IMR-90 (cell line): ENCODE data around the gene CALCOCO2. TPM values are rescaled to one million over a fixed set of nuclear protein-coding genes. Genes with fewer than 3 reads are reported as not detected.

Experiments used
- ATAC-seq: fragments of 200-7000 bp; cut with Tn5 transposase; 2 replicates; pipeline ENCODE4 v1.9.1; 2020; ENCODE audit warnings: low read depth, mild to moderate bottlenecking, moderate library complexity
- BruUV-seq: library from RNA; stranded (reverse); fragments of 400-500 nt; replicated peaks from 2 replicates; lab custom pipeline; 2021; lab: Mats Ljungman, UMichigan
- CTCF ChIA-PET: fragments of 300-600 bp; formaldehyde crosslinking; extraction: SDS; loops from one replicate; lab custom pipeline; 2021; ENCODE audit warnings: antibody characterized with exemption; lab: Yijun Ruan, JAX
- POLR2A ChIA-PET: fragments of 300-600 bp; sonication (Branson Sonifier 250); formaldehyde crosslinking; loops from one replicate; lab custom pipeline; 2022; ENCODE audit warnings: antibody characterized with exemption; ENCODE audit not compliant: unreplicated experiment; lab: Charles Lee
- DNase-seq: peaks from one replicate; pipeline ENCODE4 v3.0.0; 2013
- H2AFZ ChIP-seq: replicated peaks from 2 replicates; pipeline ENCODE3; 2013; ENCODE audit warnings: low read length, mild to moderate bottlenecking; ENCODE audit not compliant: poor library complexity
- H2AK5ac ChIP-seq: 2 replicates; pipeline ENCODE4 v1.6.1; 2013; ENCODE audit warnings: low read depth, low read length, inconsistent platforms
- H2AK9ac ChIP-seq: replicated peaks from 2 replicates; pipeline ENCODE3; 2013; ENCODE audit warnings: mild to moderate bottlenecking, low read depth, low read length, moderate library complexity; ENCODE audit not compliant: poor library complexity
- H2BK120ac ChIP-seq: 2 replicates; pipeline ENCODE4 v1.6.1; 2013; ENCODE audit warnings: low read depth, low read length, inconsistent platforms
- H2BK15ac ChIP-seq: 3 replicates; pipeline ENCODE4 v1.6.1; 2013; ENCODE audit warnings: low read depth, low read length, inconsistent platforms
- H2BK20ac ChIP-seq: 2 replicates; pipeline ENCODE4 v1.6.1; 2013; ENCODE audit warnings: low read depth, mild to moderate bottlenecking, inconsistent platforms, low read length, moderate library complexity
- H2BK5ac ChIP-seq: 2 replicates; pipeline ENCODE4 v1.6.1; 2013; ENCODE audit warnings: mild to moderate bottlenecking, low read depth, low read length, inconsistent platforms; ENCODE audit not compliant: poor library complexity, severe bottlenecking
- H3K14ac ChIP-seq: replicated peaks from 2 replicates; pipeline ENCODE4 v1.6.1; 2013; ENCODE audit warnings: low read depth, low read length, inconsistent platforms
- H3K18ac ChIP-seq: 2 replicates; pipeline ENCODE4 v1.6.1; 2013; ENCODE audit warnings: low read depth, low read length, control low read depth
- H3K23ac ChIP-seq: 2 replicates; pipeline ENCODE4 v1.6.1; 2013; ENCODE audit warnings: low read depth, low read length, inconsistent platforms
- H3K27ac ChIP-seq: 2 replicates; pipeline ENCODE4 v1.5.1; 2013; ENCODE audit warnings: mild to moderate bottlenecking, control low read depth, low read length; ENCODE audit not compliant: insufficient read depth
- H3K27me3 ChIP-seq: 2 replicates; pipeline ENCODE4 v1.6.1; 2013; ENCODE audit warnings: low read length; ENCODE audit not compliant: control insufficient read depth, insufficient read depth
- H3K36me3 ChIP-seq: 2 replicates; pipeline ENCODE4 v1.6.1; 2013; ENCODE audit warnings: low read length, mixed read lengths; ENCODE audit not compliant: control insufficient read depth, insufficient read depth
- H3K4ac ChIP-seq: 2 replicates; pipeline ENCODE4 v1.6.1; 2013; ENCODE audit warnings: low read depth, low read length, inconsistent platforms
- H3K4me1 ChIP-seq: 2 replicates; pipeline ENCODE4 v1.6.1; 2013; ENCODE audit warnings: low read length, mixed read lengths; ENCODE audit not compliant: control insufficient read depth, insufficient read depth
- H3K4me2 ChIP-seq: 2 replicates; pipeline ENCODE4 v1.6.1; 2013; ENCODE audit warnings: low read depth, mild to moderate bottlenecking, control low read depth, low read length, moderate library complexity
- H3K4me3 ChIP-seq: 2 replicates; pipeline ENCODE4 v1.5.1; 2013; ENCODE audit warnings: low read depth, mild to moderate bottlenecking, control low read depth, low read length, moderate library complexity; ENCODE audit not compliant: insufficient read depth
- H3K56ac ChIP-seq: 2 replicates; pipeline ENCODE4 v1.6.1; 2013; ENCODE audit warnings: low read length, inconsistent platforms; ENCODE audit not compliant: insufficient read depth; ENCODE audit errors: extremely low read depth
- H3K79me1 ChIP-seq, 2 experiments: 2 replicates each; pipeline ENCODE4 v1.6.1; 2013; ENCODE audit warnings: low read length in 2 of 2, inconsistent platforms in 1 of 2, low read depth in 1 of 2
- H3K9ac ChIP-seq: 2 replicates; pipeline ENCODE4 v1.6.1; 2013; ENCODE audit warnings: low read depth, low read length, control low read depth
- H3K9me1 ChIP-seq: 2 replicates; pipeline ENCODE4 v1.6.1; 2013; ENCODE audit warnings: low read length, inconsistent platforms; ENCODE audit not compliant: insufficient read depth
- H3K9me3 ChIP-seq: 2 replicates; pipeline ENCODE4 v1.6.1; 2013; ENCODE audit warnings: low read length; ENCODE audit not compliant: control insufficient read depth, insufficient read depth
- H4K20me1 ChIP-seq: 2 replicates; pipeline ENCODE4 v1.6.1; 2013; ENCODE audit warnings: low read length, inconsistent platforms; ENCODE audit not compliant: insufficient read depth
- H4K5ac ChIP-seq: 2 replicates; pipeline ENCODE4 v1.6.1; 2013; ENCODE audit warnings: mild to moderate bottlenecking, low read depth, low read length, control low read depth
- H4K8ac ChIP-seq, 2 experiments: 2 replicates each; pipeline ENCODE4 v1.6.1; 2013; ENCODE audit warnings: low read depth in 2 of 2, low read length in 2 of 2, control low read depth in 1 of 2, inconsistent platforms in 1 of 2
- H4K91ac ChIP-seq: 2 replicates; pipeline ENCODE4 v1.6.1; 2013; ENCODE audit warnings: low read depth, low read length, inconsistent platforms; ENCODE audit not compliant: insufficient read depth
- BHLHE40 ChIP-seq: fragments of 150-350 bp; IDR thresholded peaks from 2 replicates; pipeline ENCODE4 v1.6.1; 2016; ENCODE audit warnings: mild to moderate bottlenecking, low read depth, low read length
- MXI1 ChIP-seq: IDR thresholded peaks from 2 replicates; pipeline ENCODE4 v1.6.1; 2012; ENCODE audit warnings: low read depth, mild to moderate bottlenecking, low read length, moderate library complexity, borderline replicate concordance
- NFE2L2 ChIP-seq: fragments of 150-350 bp; IDR thresholded peaks from 2 replicates; pipeline ENCODE4 v1.6.1; 2016; ENCODE audit warnings: low read depth, mild to moderate bottlenecking, low read length
- POLR2A ChIP-seq: IDR thresholded peaks from 2 replicates; pipeline ENCODE4 v1.6.1; 2012; ENCODE audit warnings: mild to moderate bottlenecking, low read depth, low read length
- RAD21 ChIP-seq: IDR thresholded peaks from 2 replicates; pipeline ENCODE4 v1.6.1; 2012; ENCODE audit warnings: low read length, improper control_type of control experiment
- SMC3 ChIP-seq: fragments of 150-350 bp; IDR thresholded peaks from 2 replicates; pipeline ENCODE4 v1.6.1; 2016; ENCODE audit warnings: low read depth, mild to moderate bottlenecking, antibody characterized with exemption, low read length, moderate library complexity
- WGBS, 2 experiments: methylation state at CpG; one replicate each; pipeline versions ENCODE4 v1.1.5 to v1.1.7; 2013; ENCODE audit warnings: missing lambda C conversion rate in 2 of 2; ENCODE audit not compliant: insufficient read length in 1 of 2; ENCODE audit errors: extremely low coverage in 2 of 2; 5-methylcytosine and 5-hydroxymethylcytosine counted together
- dilution Hi-C: fragments of 300-500 bp; cut with HindIII; formaldehyde crosslinking; loops from one replicate; pipeline ENCODE4 v1.14.3; 2018; ENCODE audit warnings: low sequenced_read_pairs; ENCODE audit not compliant: unreplicated experiment
- in situ Hi-C: fragments of 300-500 bp; cut with MboI; formaldehyde crosslinking; loops from 3 replicates; pipeline ENCODE4 v1.14.3; 2019; ENCODE audit warnings: low sequenced_read_pairs, inconsistent platforms, mixed read lengths
- intact Hi-C: fragments of 100-400 bp; cut with micrococcal nuclease; formaldehyde crosslinking; loops from 2 replicates; pipeline ENCODE4 v1.10.0; 2022
- polyA plus RNA-seq, 3 experiments: library from polyadenylated mRNA; depleted of rRNA; stranded (reverse); fragments of >200 nt; gene quantifications; 2 replicates each; pipeline ENCODE4 v1.2.3, GENCODE V29; 2012; ENCODE audit warnings: low replicate concordance in 1 of 3
- total RNA-seq: library from RNA; depleted of rRNA; stranded (reverse); fragments of >200 nt; gene quantifications from 2 replicates; pipeline ENCODE4 v1.2.3, GENCODE V29; 2012
- TF ChIP-seq, protein P1 (sequence below): fragments of 150-350 bp; IDR thresholded peaks from 2 replicates; pipeline ENCODE4 v1.6.1; 2016; ENCODE audit warnings: low read depth, mild to moderate bottlenecking, low read length, moderate library complexity, borderline replicate concordance
- TF ChIP-seq, protein P2 (sequence below): fragments of 150-350 bp; IDR thresholded peaks from 2 replicates; pipeline ENCODE4 v1.6.1; 2017; ENCODE audit warnings: mild to moderate bottlenecking, antibody characterized with exemption, low read length, low read depth
- TF ChIP-seq, protein P3 (sequence below): conservative IDR thresholded peaks from 2 replicates; pipeline ENCODE4 v1.5.1; 2012; ENCODE audit warnings: mild to moderate bottlenecking, low read depth, low read length, improper control_type of control experiment

CALCOCO2 gene
- total and polyA plus RNA-seq, 2 of the 4 experiments (the other 2 are of a cell fraction), result 35.9 to 53.4 TPM

DNA sequence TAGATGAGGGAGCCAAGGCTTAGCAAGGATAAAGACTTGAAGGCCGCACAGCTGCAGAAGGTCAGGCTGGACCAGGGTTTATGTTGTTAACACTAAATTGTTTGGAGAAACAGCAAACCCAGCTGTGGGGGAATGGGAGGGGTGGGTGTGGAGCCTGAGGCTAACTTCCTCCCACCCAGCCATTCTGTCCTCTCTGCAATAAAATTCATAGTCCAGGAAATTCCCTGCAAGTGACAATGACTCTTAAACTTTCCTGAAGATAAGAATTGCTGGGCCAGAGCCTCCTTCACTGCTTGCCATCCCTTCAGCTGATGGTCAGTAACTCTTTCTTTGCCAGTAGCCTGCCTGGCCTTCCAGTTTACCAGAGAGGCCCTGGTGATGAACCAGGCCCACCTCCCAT lies 42.4 kb downstream of the CALCOCO2 start:
- H3K18ac ChIP-seq, result no peak overlapping the region
- dilution Hi-C loops, result no loop called here
- ATAC-seq, result peak; percentile 75
- H3K36me3 ChIP-seq, result no peaks in the 10 kb centered on the region
- no peak overlapping the region for H2BK15ac ChIP-seq
- no peak overlapping the region for H4K91ac ChIP-seq
- no peak overlapping the region for H3K56ac ChIP-seq
- H2AK5ac ChIP-seq, result no peak overlapping the region
- no TSS peak for BruUV-seq
- no peaks in the 10 kb centered on the region; the same call in 1 of the 2 replicates for H3K4me1 ChIP-seq
- POLR2A ChIA-PET, result no interaction called here
- no peaks in the 10 kb centered on the region for H3K9me1 ChIP-seq
- CTCF ChIA-PET, result interaction anchor here (0.6 kb wide), 1 partner anchor 58 kb away, joined by 3 read pairs; no protein-coding TSS in a partner anchor
- no peak overlapping the region for H3K14ac ChIP-seq
- H3K27ac ChIP-seq, result no peak overlapping the region
- peak; percentile 10 for DNase-seq
- in situ Hi-C loops, result no loop called here
- intact Hi-C loops, result no loop called here
- H2BK120ac ChIP-seq, result no peak overlapping the region
- H2BK5ac ChIP-seq, result no peak overlapping the region
- peak overlapping the region; percentile 56 for H2AK9ac ChIP-seq
- no peaks in the 10 kb centered on the region for H3K79me1 ChIP-seq
- H4K8ac ChIP-seq, result no peak overlapping the region
- no peak overlapping the region for H2AFZ ChIP-seq
- H3K4me3 ChIP-seq, result no peak overlapping the region
- no peak overlapping the region for H3K4me2 ChIP-seq
- H3K23ac ChIP-seq, result no peak overlapping the region
- TF ChIP-seq SMC3 (no peak), NFE2L2 (no peak), MXI1 (no peak), RAD21 (no peak), POLR2A (no peak), BHLHE40 (no peak)
- TF ChIP-seq, protein P1, sequence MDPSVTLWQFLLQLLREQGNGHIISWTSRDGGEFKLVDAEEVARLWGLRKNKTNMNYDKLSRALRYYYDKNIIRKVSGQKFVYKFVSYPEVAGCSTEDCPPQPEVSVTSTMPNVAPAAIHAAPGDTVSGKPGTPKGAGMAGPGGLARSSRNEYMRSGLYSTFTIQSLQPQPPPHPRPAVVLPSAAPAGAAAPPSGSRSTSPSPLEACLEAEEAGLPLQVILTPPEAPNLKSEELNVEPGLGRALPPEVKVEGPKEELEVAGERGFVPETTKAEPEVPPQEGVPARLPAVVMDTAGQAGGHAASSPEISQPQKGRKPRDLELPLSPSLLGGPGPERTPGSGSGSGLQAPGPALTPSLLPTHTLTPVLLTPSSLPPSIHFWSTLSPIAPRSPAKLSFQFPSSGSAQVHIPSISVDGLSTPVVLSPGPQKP, result no peak
- TF ChIP-seq, protein P2, sequence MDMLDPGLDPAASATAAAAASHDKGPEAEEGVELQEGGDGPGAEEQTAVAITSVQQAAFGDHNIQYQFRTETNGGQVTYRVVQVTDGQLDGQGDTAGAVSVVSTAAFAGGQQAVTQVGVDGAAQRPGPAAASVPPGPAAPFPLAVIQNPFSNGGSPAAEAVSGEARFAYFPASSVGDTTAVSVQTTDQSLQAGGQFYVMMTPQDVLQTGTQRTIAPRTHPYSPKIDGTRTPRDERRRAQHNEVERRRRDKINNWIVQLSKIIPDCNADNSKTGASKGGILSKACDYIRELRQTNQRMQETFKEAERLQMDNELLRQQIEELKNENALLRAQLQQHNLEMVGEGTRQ, result no peak
- TF ChIP-seq, protein P3, sequence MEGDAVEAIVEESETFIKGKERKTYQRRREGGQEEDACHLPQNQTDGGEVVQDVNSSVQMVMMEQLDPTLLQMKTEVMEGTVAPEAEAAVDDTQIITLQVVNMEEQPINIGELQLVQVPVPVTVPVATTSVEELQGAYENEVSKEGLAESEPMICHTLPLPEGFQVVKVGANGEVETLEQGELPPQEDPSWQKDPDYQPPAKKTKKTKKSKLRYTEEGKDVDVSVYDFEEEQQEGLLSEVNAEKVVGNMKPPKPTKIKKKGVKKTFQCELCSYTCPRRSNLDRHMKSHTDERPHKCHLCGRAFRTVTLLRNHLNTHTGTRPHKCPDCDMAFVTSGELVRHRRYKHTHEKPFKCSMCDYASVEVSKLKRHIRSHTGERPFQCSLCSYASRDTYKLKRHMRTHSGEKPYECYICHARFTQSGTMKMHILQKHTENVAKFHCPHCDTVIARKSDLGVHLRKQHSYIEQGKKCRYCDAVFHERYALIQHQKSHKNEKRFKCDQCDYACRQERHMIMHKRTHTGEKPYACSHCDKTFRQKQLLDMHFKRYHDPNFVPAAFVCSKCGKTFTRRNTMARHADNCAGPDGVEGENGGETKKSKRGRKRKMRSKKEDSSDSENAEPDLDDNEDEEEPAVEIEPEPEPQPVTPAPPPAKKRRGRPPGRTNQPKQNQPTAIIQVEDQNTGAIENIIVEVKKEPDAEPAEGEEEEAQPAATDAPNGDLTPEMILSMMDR, result no peak
- no peak overlapping the region for H4K5ac ChIP-seq
- no CpG with 5 or more reads among the region's 1 CpG for WGBS, 2 experiments
- H3K27me3 ChIP-seq, result peaks cover 6% of the 10 kb centered on the region
- no peak overlapping the region for H3K4ac ChIP-seq
- H4K20me1 ChIP-seq, result no peaks in the 10 kb centered on the region
- no peak overlapping the region for H3K9ac ChIP-seq
- H3K9me3 ChIP-seq, result no peaks in the 10 kb centered on the region
- H2BK20ac ChIP-seq, result no peak overlapping the region
